HG03097 (cell line): ENCODE data around the gene ATG16L2.
"Not testable (repeated sequence)": the region's sequence is repeated elsewhere in the genome, so short reads cannot be mapped to it uniquely, and the experiment has no call there.

Source experiments
- ATAC-seq: cut with Tn5 transposase; IDR thresholded peaks from one replicate; pipeline ENCODE4 v1.9.1; 2021; ENCODE audit not compliant: unreplicated experiment, low FRiP score

Gene ATG16L2

GRCh38 chr11:72840780-72841179, 26.6 kb downstream of the ATG16L2 start:
- ATAC-seq = no peak

- ATAC-seq = no peak
Observed at GRCh38 chr11:72841397-72841796, 27.2 kb downstream of the ATG16L2 start.

- ATAC-seq = no peak
Observed at GRCh38 chr11:72842126-72842525, 27.9 kb downstream of the ATG16L2 start.

- ATAC-seq = no peak
Observed at GRCh38 chr11:72842653-72843330, 28.6 kb downstream of the ATG16L2 start.

GRCh38 chr11:72844356-72844755, 30.1 kb downstream of the ATG16L2 start:
- ATAC-seq = no peak

DNA sequence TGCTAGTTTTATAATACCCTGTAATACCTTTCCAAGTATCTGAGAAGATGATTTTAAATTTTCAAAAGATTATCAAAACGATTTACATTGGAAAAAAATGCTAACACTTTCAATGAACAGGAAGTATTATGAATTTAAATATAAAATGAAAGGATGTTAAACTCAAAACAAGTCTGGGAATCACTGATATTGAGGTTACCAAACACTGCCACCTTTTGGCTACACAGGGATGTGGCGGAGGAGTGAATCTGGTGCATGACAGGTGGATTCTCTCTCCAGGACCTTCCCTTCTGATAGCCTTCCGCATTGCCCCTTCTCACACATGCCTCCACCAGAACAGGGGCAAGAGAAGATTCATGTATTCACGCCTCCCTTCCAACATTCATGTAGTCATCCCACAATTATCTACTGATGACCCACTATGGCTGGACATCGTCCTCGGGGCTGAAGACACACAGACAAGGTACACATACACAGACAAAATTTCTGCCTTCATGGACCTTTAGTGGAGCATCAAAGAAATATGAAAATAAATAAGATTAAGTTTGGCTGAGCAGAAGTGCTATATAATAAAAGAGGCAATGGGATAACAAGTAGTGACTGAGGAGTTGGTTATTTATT, 34.7 kb downstream of the ATG16L2 start:
- no peak for ATAC-seq

- ATAC-seq = no peak
Observed at GRCh38 chr11:72850832-72851231, 36.6 kb downstream of the ATG16L2 start.

GRCh38 chr11:72851726-72852125, 37.5 kb downstream of the ATG16L2 start:
- ATAC-seq = no peak

DNA sequence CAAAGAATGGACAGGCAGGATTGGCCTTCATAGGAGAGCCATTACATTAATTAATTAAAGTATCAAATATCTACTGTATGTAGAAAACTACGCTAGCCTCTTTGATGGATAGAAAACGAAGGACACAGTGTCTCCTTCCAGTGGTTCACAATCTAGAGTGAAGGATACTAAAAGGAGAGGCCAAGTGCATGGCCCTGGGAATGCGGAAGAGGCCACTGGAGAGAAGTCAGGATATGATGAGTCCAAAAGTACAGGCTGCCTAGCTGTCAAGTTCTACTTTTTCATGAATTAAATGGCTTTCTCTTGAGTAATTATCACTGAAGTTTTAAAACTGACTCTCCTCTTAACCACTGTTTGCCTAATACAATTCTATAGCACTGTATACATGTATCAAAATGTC, 41.9 kb downstream of the ATG16L2 start:
- ATAC-seq = no peak

GRCh38 chr11:72856551-72857345, 42.5 kb downstream of the ATG16L2 start:
- no peak for ATAC-seq

GRCh38 chr11:72858267-72858666, 44.1 kb downstream of the ATG16L2 start:
- not testable (repeated sequence) for ATAC-seq

DNA sequence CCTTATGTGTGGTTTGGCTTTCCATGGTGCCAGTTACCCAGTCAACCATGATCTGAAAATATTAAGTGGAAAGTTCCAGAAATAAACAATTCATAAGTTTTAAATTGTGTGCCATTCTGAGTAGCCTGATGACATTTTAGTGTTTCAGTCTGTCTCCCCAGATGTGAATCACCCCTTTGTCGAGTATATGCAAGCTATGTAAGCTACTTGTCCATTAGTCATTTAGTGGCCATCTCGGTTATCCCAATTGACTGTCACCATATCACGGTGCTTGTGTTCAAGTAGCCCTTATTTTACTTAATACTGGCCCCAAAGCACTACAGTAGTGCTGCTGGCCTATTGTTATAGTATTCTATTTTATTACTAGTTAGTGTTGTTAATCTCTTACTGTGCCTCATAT, 44.9 kb downstream of the ATG16L2 start:
- no peak for ATAC-seq

DNA sequence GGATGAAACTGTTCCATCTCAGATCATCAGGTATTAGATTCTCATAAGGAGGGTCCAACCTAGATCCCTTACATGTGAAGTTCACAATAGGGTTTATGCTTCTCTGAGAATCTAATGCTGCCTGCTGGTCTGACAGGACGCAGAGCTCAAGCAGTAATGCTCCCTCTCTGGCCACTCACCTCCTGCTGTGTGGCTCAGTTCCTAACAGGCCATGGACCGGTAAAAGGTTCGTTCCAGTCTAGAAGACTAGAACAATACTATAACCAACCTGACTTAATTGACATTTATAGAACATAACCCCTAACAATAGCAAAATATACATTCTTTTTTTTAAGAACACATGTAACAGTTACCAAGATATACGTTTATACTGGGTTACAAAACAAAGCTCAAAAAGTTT, 45.8 kb downstream of the ATG16L2 start:
- ATAC-seq = no peak

- ATAC-seq = no peak
Observed at GRCh38 chr11:72860592-72860991, 46.4 kb downstream of the ATG16L2 start.

DNA sequence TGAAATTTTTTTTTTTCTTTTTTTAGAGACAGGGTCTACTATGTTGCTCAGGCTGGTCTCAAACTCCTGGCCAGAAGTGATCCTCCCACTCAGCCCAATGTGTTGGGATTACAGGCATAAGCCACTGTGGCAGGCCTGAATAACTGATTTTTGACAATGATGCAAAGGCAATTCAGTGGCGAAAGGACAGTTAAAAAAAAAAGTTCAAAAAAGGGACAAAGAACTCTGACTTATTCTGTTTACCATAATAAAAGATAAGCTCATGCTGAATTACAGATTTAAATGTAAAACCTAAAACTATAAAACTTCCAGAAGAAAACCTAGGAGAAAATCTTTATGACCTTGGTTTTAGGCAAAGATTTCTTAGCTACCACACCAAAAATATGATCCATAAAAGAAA, 48.9 kb downstream of the ATG16L2 start:
- ATAC-seq = no peak

- ATAC-seq = no peak
Observed at GRCh38 chr11:72863916-72864315, 49.7 kb downstream of the ATG16L2 start.

DNA sequence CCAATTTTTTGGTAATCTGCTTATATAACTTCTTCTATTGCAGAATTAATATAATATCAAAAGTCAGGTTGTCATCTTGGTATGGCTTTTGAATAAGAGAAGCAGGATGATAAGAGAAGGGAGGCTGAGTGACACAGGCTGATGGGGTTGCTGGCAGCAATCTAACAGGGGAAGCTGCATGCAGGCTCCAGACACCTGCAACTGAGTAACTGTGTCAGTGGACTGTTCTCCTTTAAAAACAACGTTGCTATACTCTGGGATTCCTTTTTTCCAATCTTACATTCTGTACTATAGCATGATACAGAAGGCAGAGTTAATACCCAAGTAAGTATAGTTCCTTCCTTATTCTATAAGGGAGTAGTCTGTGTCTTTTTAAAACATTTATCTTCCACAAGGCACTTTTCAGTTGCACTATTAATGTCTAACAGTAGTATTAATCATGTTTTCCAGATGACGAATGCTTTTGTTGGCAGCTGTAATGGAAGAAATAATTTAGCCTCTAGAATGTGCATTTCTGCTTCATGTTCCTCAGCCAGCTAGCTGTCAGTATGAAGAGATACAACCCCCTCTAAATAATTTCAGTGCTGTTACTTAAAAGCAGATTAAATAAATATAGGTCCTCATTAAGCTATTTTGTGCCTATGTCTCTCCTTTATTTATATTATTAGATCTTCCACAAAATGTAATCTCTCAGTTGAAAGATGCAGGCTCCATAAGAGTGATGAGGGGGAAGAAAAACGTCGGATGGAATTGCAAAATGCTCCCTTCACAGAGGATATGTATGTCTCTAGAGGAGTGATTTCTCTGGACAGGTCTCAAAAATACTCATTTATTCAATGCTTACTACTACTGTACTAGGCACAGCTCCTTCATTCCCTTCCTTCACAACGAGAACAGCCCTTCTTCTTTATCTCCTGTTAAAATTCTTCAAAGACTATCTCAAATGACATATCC, 50.8 kb downstream of the ATG16L2 start:
- ATAC-seq = no peak

DNA sequence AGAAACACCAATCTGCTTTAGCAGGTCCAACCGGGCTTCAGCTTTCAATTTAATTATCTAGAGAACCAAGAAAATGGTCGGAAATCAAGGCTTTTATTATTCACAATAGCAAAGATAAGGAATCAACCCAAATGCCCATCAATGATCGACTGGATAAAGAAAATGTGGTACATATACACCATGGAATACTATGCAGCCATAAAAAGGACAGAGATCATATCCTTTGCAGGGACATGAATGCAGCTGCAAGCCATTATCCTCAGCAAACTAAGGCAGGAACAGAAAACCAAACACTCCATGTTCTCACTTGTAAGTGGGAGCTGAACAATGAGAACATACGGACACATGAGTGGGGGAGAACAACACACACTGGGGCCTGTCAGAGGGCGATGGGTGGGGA, 53.8 kb downstream of the ATG16L2 start:
- ATAC-seq = no peak

GRCh38 chr11:72869831-72870230, 55.6 kb downstream of the ATG16L2 start:
- ATAC-seq = no peak

GRCh38 chr11:72871119-72871518, 56.9 kb downstream of the ATG16L2 start:
- no peak for ATAC-seq

GRCh38 chr11:72872012-72872411, 57.8 kb downstream of the ATG16L2 start:
- ATAC-seq = no peak
